Caco-2 (cell line): Measurements from ENCODE around the gene CLK3. TPM values are rescaled to one million over a fixed set of nuclear protein-coding genes. Genes with fewer than 3 reads are reported as not detected.

Experiments used
- BruUV-seq: library from RNA; stranded (reverse); fragments of 400-500 nt; replicated peaks from 2 replicates; lab custom pipeline; 2021; lab: Mats Ljungman, UMichigan
- CTCF ChIA-PET: fragments of 300-600 bp; sonication (Branson Sonifier 250); formaldehyde crosslinking; loops from one replicate; lab custom pipeline; 2022; ENCODE audit warnings: antibody characterized with exemption; lab: Charles Lee
- POLR2A ChIA-PET: fragments of 300-600 bp; sonication (Branson Sonifier 250); formaldehyde crosslinking; loops from one replicate; lab custom pipeline; 2022; ENCODE audit warnings: antibody characterized with exemption; lab: Charles Lee
- DNase-seq, 2 experiments: peaks; one replicate each; pipeline versions ENCODE4 v3.0.0 to v3.0.0-alpha.2; 2020 to 2022
- H3K27me3 ChIP-seq: replicated peaks from 2 replicates; pipeline ENCODE4 v1.6.0; 2011; ENCODE audit warnings: low read length; ENCODE audit not compliant: control insufficient read depth, insufficient read depth
- H3K36me3 ChIP-seq: 2 replicates; pipeline ENCODE4 v1.5.1; 2011; ENCODE audit warnings: low read length; ENCODE audit not compliant: control insufficient read depth, insufficient read depth
- H3K4me1 ChIP-seq: fragments of 250-450 bp; sonication (Bioruptor Pico); 2 replicates; pipeline ENCODE4 v1.5.1; 2020; ENCODE audit warnings: mild to moderate bottlenecking
- H3K4me3 ChIP-seq: 2 replicates; pipeline ENCODE4 v1.5.1; 2011; ENCODE audit warnings: low read depth, mild to moderate bottlenecking, control low read depth, low read length
- H3K9me3 ChIP-seq: fragments of 250-450 bp; sonication (Bioruptor Pico); 2 replicates; pipeline ENCODE4 v1.5.1; 2020; ENCODE audit warnings: mild to moderate bottlenecking, moderate library complexity
- H3K27ac Mint-ChIP-seq: one replicate; pipeline ENCODE4 v1.8.0; 2022; ENCODE audit warnings: mixed read lengths; ENCODE audit not compliant: unreplicated experiment
- H3K27me3 Mint-ChIP-seq: one replicate; pipeline ENCODE4 v1.8.0; 2022; ENCODE audit warnings: mixed read lengths; ENCODE audit not compliant: insufficient read depth, unreplicated experiment
- H3K36me3 Mint-ChIP-seq: one replicate; pipeline ENCODE4 v1.8.0; 2022; ENCODE audit warnings: mild to moderate bottlenecking, mixed read lengths; ENCODE audit not compliant: insufficient read depth, unreplicated experiment
- H3K4me1 Mint-ChIP-seq: one replicate; pipeline ENCODE4 v1.8.0; 2022; ENCODE audit warnings: low read depth, mixed read lengths; ENCODE audit not compliant: unreplicated experiment
- H3K4me3 Mint-ChIP-seq: one replicate; pipeline ENCODE4 v1.8.0; 2022; ENCODE audit warnings: mild to moderate bottlenecking, moderate library complexity, mixed read lengths; ENCODE audit not compliant: unreplicated experiment
- H3K9me3 Mint-ChIP-seq: one replicate; pipeline ENCODE4 v1.8.0; 2022; ENCODE audit warnings: mixed read lengths; ENCODE audit not compliant: unreplicated experiment
- CTCF ChIP-seq, 2 experiments: fragments of 200-600 bp in 1 of 2; IDR thresholded peaks; 1 replicate in 1 of 2; 2 replicates in 1 of 2; pipeline versions ENCODE4 v1.5.1 to v1.8.0; 2011 to 2022; ENCODE audit warnings: antibody characterized with exemption in 1 of 2, control low read depth in 1 of 2, inconsistent platforms in 1 of 2, low read depth in 1 of 2, low read length in 1 of 2, mild to moderate bottlenecking in 1 of 2, moderate library complexity in 1 of 2; ENCODE audit not compliant: insufficient read depth in 1 of 2, severe bottlenecking in 1 of 2, unreplicated experiment in 1 of 2
- intact Hi-C: fragments of 100-400 bp; cut with micrococcal nuclease; formaldehyde crosslinking; loops from one replicate; pipeline ENCODE4 v1.10.0; 2022; ENCODE audit not compliant: unreplicated experiment
- total RNA-seq: library from RNA; stranded (reverse); gene quantifications from 2 replicates; pipeline ENCODE4 v1.2.3, GENCODE V29; 2022

Gene CLK3
- total RNA-seq, 1 experiment from 2014 or later, result 54.5 TPM

- no peak overlapping the region for H3K4me3 ChIP-seq
- no peaks in the 10 kb centered on the region for H3K27me3 ChIP-seq
- no TSS peak for BruUV-seq
- Mint-ChIP-seq H3K36me3 (peaks cover 58% of the 10 kb centered on the region), H3K27ac (no peak overlapping the region), H3K4me3 (no peak overlapping the region), H3K4me1 (no peaks in the 10 kb centered on the region), H3K27me3 (no peaks in the 10 kb centered on the region), H3K9me3 (no peaks in the 10 kb centered on the region)
- intact Hi-C loops, result no loop called here
- POLR2A ChIA-PET, result interaction anchor here (0.5 kb wide), 1 partner anchor 30 kb away, joined by 3 read pairs; the partner anchor contains the start of gene ARID3B
- H3K36me3 ChIP-seq, result no peaks in the 10 kb centered on the region
- TF ChIP-seq CTCF (IDR thresholded peaks at IDR 0.05; ENCODE audit: insufficient read depth in 1 of 2, low read depth in 1 of 2, low read length in 1 of 2, severe bottlenecking in 1 of 2, unreplicated experiment in 1 of 2), result no peak
- no peaks in the 10 kb centered on the region for H3K9me3 ChIP-seq
- CTCF ChIA-PET, result no interaction called here
- no peaks in the 10 kb centered on the region for H3K4me1 ChIP-seq
- no peak for DNase-seq
Measured at GRCh38 chr15:74571191-74571590, 44.4 kb upstream of the CLK3 start.

GRCh38 chr15:74573987-74574386 is 41.6 kb upstream of the CLK3 start:
- no peaks in the 10 kb centered on the region for H3K9me3 ChIP-seq
- Mint-ChIP-seq H3K27ac (no peak overlapping the region), H3K27me3 (no peaks in the 10 kb centered on the region), H3K36me3 (peaks cover 62% of the 10 kb centered on the region), H3K4me3 (no peak overlapping the region), H3K9me3 (no peaks in the 10 kb centered on the region), H3K4me1 (no peaks in the 10 kb centered on the region)
- intact Hi-C loops, result no loop called here
- TF ChIP-seq CTCF (IDR thresholded peaks at IDR 0.05; ENCODE audit: insufficient read depth in 1 of 2, low read depth in 1 of 2, low read length in 1 of 2, severe bottlenecking in 1 of 2, unreplicated experiment in 1 of 2), result no peak
- H3K36me3 ChIP-seq, result no peaks in the 10 kb centered on the region
- no peaks in the 10 kb centered on the region for H3K4me1 ChIP-seq
- no peaks in the 10 kb centered on the region for H3K27me3 ChIP-seq
- ChIA-PET POLR2A (no interaction called here), CTCF (no interaction called here)
- no peak for DNase-seq
- no TSS peak for BruUV-seq
- H3K4me3 ChIP-seq, result no peak overlapping the region

GRCh38 chr15:74578496-74578994 is 37.1 kb upstream of the CLK3 start:
- Mint-ChIP-seq H3K27me3 (no peaks in the 10 kb centered on the region), H3K4me3 (no peak overlapping the region), H3K9me3 (no peaks in the 10 kb centered on the region), H3K27ac (no peak overlapping the region), H3K36me3 (peaks cover 50% of the 10 kb centered on the region), H3K4me1 (no peaks in the 10 kb centered on the region)
- no TSS peak for BruUV-seq
- Histone ChIP-seq H3K9me3 (no peaks in the 10 kb centered on the region), H3K27me3 (no peaks in the 10 kb centered on the region), H3K4me3 (no peak overlapping the region), H3K4me1 (no peaks in the 10 kb centered on the region), H3K36me3 (no peaks in the 10 kb centered on the region)
- TF ChIP-seq CTCF (IDR thresholded peaks at IDR 0.05; ENCODE audit: insufficient read depth in 1 of 2, low read depth in 1 of 2, low read length in 1 of 2, severe bottlenecking in 1 of 2, unreplicated experiment in 1 of 2), result no peak
- intact Hi-C loops, result no loop called here
- no peak for DNase-seq
- ChIA-PET POLR2A (no interaction called here), CTCF (interaction anchor here (0.6 kb wide), 1 partner anchor 59 kb away, joined by 3 read pairs; no protein-coding TSS in a partner anchor)
